Keratinocyte (primary cell): ENCODE measurements around the gene ARL6IP5.

Experiments used
- EZH2 ChIP-seq: IDR thresholded peaks from one replicate; pipeline ENCODE4 v1.6.1; 2012; ENCODE audit warnings: inconsistent platforms, mild to moderate bottlenecking, low read length, moderate library complexity
- TF ChIP-seq, protein P1 (sequence below), 3 experiments: IDR thresholded peaks in 1 of 3; conservative IDR thresholded peaks in 1 of 3; optimal IDR thresholded peaks in 1 of 3; 2 replicates in 2 of 3; 3 replicates in 1 of 3; pipeline versions ENCODE3 to v1.5.1; 2011; ENCODE audit warnings: low read length in 3 of 3, mild to moderate bottlenecking in 3 of 3, moderate library complexity in 2 of 3, control low read depth in 1 of 3, inconsistent platforms in 1 of 3; ENCODE audit not compliant: insufficient read depth in 2 of 3; ENCODE audit errors: extremely low read depth in 1 of 3

DNA sequence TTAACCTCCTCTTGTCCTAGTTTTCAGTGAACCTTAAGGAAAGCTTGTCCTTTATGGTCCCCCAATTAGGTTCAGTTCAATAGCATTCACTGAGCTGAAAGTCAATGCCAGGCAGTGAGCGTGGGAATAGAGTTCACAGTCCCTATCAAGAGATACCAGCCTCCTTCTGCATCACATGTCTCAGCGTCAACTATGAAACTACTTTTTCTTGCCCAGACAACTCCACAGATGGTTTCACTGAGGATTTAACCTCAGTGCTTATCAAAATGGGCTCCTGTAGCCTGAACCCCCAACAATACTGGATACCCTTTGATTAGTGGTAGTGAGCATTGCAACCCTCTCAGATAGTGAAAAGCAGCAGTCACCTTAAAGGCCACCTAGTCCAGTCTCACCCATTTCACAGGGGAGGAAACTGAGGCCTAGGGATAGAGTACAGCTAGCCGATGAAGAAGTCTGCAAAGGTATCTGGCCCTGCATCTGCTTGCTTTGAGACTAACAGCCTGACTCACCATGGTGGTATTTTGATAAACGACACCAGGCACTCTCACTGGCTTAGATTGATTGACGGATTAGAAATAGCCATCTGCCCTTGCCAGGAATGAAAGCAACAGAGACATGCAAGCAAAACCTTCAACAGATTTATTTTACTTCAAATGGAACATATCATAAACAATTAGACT is 3.0 kb upstream of the ARL6IP5 start:
- TF ChIP-seq, protein P1, sequence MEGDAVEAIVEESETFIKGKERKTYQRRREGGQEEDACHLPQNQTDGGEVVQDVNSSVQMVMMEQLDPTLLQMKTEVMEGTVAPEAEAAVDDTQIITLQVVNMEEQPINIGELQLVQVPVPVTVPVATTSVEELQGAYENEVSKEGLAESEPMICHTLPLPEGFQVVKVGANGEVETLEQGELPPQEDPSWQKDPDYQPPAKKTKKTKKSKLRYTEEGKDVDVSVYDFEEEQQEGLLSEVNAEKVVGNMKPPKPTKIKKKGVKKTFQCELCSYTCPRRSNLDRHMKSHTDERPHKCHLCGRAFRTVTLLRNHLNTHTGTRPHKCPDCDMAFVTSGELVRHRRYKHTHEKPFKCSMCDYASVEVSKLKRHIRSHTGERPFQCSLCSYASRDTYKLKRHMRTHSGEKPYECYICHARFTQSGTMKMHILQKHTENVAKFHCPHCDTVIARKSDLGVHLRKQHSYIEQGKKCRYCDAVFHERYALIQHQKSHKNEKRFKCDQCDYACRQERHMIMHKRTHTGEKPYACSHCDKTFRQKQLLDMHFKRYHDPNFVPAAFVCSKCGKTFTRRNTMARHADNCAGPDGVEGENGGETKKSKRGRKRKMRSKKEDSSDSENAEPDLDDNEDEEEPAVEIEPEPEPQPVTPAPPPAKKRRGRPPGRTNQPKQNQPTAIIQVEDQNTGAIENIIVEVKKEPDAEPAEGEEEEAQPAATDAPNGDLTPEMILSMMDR (optimal IDR thresholded peaks at IDR 0.05 in 1 of 3, IDR thresholded peaks at IDR 0.05 in 1 of 3, conservative IDR thresholded peaks at IDR 0.05 in 1 of 3; ENCODE audit: extremely low read depth in 1 of 3, insufficient read depth in 2 of 3, low read length in 3 of 3), result no peak
- TF ChIP-seq EZH2, result no peak
